ENCODE data around the gene SMARCD2. TPM values are rescaled to one million over a fixed set of nuclear protein-coding genes. Genes with fewer than 3 reads are reported as not detected.
"Not testable (repeated sequence)": the region's sequence is repeated elsewhere in the genome, so short reads cannot be mapped to it uniquely, and the experiment has no call there.

SMARCD2 gene
- total RNA-seq, 1 donor from 2014 or later: 116 TPM

DNA sequence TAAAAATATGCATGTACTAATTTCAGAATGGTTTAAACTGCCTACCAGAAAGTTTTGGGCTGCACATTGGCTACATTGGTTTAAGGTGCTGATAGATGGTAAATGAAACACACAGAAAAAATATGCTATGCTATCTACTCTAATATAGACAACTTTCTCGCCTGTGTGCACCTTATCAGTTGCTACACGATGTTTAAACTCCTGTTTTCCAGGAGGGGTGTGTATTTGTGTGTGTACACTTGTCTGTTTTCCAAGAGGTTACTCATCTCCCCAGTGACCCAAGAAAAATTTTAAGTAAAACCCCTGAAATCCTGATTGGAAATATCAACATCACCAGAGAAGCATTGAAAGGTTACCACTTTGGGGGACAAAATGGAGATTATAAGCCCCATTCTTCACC lies 36.9 kb downstream of the SMARCD2 start:
- H3K27me3 Mint-ChIP-seq (ENCODE audit: insufficient read depth): no peaks in the 10 kb centered on the region
- intact Hi-C loops (cut with micrococcal nuclease): no loop called here
- no peak for DNase-seq (ENCODE audit: low spot score)
- H3K9me3 Mint-ChIP-seq: no peaks in the 10 kb centered on the region
- H3K4me1 Mint-ChIP-seq (ENCODE audit: low read depth): no peaks in the 10 kb centered on the region
- H3K4me3 Mint-ChIP-seq: no peak overlapping the region
- no peak overlapping the region for H3K27ac Mint-ChIP-seq
- peaks cover 55% of the 10 kb centered on the region for H3K36me3 Mint-ChIP-seq (ENCODE audit: low read depth)

DNA sequence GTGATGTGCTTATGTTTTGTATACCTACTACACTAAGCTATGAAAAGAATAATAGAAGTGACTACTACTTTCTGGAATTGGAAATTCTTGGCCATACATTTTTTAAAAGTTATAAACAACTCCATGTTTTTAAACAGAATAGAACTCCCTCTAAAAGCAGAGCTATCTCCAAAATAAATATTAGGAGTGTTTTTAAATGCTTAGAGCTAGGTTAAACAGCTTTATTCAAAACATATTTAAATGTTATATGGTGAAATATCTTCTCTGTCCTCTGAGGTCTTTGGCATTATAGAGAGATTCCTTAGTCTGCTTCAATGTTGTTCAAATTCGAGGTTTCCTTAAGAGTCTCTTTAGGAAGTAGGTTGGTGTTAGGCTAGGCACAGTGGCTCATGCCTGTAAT lies 38.2 kb downstream of the SMARCD2 start:
- H3K4me3 Mint-ChIP-seq: no peak overlapping the region
- no peaks in the 10 kb centered on the region for H3K9me3 Mint-ChIP-seq
- DNase-seq (ENCODE audit: low spot score): no peak
- peaks cover 55% of the 10 kb centered on the region for H3K36me3 Mint-ChIP-seq (ENCODE audit: low read depth)
- H3K27me3 Mint-ChIP-seq (ENCODE audit: insufficient read depth): no peaks in the 10 kb centered on the region
- intact Hi-C loops (cut with micrococcal nuclease): no loop called here
- peak overlapping the region; percentile 81 for H3K27ac Mint-ChIP-seq
- no peaks in the 10 kb centered on the region for H3K4me1 Mint-ChIP-seq (ENCODE audit: low read depth)

DNA sequence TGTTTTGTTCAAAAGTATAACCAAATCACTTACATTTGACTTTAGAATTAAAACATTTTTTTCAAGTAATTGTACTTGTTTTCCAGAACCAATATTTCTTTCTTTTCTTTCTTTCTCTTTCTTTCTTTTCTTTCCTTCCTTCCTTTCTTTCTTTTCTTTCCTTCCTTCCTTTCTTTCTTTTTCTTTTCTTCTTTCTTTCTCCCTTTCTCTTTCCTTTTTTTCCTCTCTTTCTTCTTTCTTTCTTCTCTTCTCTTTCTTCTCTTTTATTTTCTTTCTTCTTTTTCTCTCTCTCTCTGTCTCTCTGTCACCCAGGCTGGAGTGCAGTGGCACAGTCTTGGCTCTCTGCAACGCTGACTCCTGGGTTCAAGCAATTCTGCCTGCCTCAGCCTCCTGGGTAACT lies 41.7 kb downstream of the SMARCD2 start:
- peaks cover 42% of the 10 kb centered on the region for H3K36me3 Mint-ChIP-seq (ENCODE audit: low read depth)

DNA sequence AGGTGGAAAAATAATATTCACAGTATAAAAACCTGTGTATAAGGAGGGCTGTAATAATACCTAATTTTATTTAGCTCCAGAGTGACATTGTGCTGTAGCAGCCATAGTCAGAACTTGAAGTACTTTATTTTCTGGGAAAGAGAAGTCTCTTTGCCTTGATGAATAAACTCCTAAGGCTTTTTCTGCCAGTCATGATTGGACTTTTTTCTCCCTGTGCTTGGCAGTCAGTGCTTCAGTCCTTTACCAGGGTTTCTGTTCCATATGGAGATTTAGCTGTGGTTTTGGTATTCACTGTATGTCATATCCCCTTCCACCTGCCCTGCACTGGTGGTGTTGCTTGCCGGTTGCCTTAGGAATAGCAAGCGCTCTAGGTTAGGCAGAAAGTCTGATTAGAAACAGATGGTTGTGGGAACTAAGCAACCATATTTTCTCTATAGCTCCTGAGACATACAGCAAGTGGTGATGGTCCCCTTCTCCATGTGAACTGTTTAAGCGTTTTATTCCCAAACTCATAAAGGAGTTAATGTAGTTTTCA lies 43.8 kb downstream of the SMARCD2 start:
- Mint-ChIP-seq H3K36me3 (ENCODE audit: low read depth) (peaks cover 42% of the 10 kb centered on the region), H3K9me3 (no peaks in the 10 kb centered on the region), H3K27me3 (ENCODE audit: insufficient read depth) (no peaks in the 10 kb centered on the region), H3K27ac (no peak overlapping the region), H3K4me3 (no peak overlapping the region), H3K4me1 (ENCODE audit: low read depth) (peaks cover 6% of the 10 kb centered on the region)
- no peak for DNase-seq (ENCODE audit: low spot score)
- intact Hi-C loops (cut with micrococcal nuclease): no loop called here

More for the DNA sequence above, 41.7 kb downstream of the SMARCD2 start:
- intact Hi-C loops (cut with micrococcal nuclease): no loop called here
- H3K9me3 Mint-ChIP-seq: no peaks in the 10 kb centered on the region
- DNase-seq (ENCODE audit: low spot score): no peak
- H3K27ac Mint-ChIP-seq: peak overlapping the region; percentile 53
- H3K27me3 Mint-ChIP-seq (ENCODE audit: insufficient read depth): no peaks in the 10 kb centered on the region
- H3K4me3 Mint-ChIP-seq: no peak overlapping the region
- H3K4me1 Mint-ChIP-seq (ENCODE audit: low read depth): peaks cover 3% of the 10 kb centered on the region

DNA sequence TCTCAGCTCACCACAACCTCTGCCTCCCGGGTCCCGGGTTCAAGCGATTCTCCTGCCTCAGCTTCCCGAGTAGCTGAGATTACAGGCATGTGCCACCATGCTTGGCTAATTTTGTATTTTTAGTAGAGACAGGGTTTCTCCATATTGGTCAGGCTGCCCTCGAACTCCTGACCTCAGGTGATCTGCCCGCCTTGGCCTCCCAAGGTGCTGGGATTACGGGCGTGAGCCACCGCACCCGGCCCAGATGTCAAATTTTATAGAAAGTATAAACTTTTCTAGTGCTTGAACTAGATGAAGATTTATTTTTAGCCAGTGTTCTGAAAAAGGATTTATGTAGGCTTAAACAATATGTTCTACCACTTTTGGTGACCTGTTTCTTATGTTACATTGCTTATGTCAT lies 46.1 kb downstream of the SMARCD2 start:
- DNase-seq (ENCODE audit: low spot score); H3K9me3 Mint-ChIP-seq; H3K27ac Mint-ChIP-seq; H3K4me3 Mint-ChIP-seq; intact Hi-C loops (cut with micrococcal nuclease); H3K27me3 Mint-ChIP-seq (ENCODE audit: insufficient read depth): not testable (repeated sequence)
- Mint-ChIP-seq H3K36me3 (ENCODE audit: low read depth) (peaks cover 39% of the 10 kb centered on the region), H3K4me1 (ENCODE audit: low read depth) (peaks cover 12% of the 10 kb centered on the region)

DNA sequence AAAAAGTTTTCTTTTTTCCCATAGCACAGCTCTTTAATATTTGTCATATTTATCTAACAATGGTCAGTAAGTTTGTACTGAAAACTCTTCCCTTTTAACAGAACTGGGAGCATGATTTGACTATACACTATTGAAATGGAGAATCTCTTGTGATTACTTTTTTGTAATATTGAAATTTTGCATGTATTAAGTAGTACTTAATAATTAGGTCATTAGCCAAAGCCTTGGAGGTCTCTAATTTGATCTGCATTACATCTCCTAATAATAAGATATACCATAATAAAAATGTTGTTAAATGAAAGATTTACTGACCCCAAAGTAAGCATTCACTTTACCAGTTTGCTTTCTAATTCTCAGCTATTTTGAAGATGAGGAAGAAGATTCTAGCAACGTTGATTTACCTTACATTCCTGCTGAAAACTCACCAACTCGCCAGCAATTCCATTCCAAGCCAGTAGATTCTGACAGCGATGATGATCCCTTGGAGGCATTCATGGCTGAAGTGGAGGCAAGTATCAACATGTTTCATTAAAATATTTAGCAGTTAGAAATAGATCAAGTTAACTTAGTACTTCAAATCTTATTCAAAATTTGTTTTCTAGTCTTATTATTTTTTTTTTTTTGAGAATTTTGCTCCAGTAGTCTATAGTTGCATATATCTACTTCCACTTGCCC lies 50.3 kb downstream of the SMARCD2 start:
- peaks cover 24% of the 10 kb centered on the region for H3K36me3 Mint-ChIP-seq (ENCODE audit: low read depth)
- H3K4me3 Mint-ChIP-seq: no peak overlapping the region
- no peak for DNase-seq (ENCODE audit: low spot score)
- no peak overlapping the region for H3K27ac Mint-ChIP-seq
- intact Hi-C loops (cut with micrococcal nuclease): no loop called here
- H3K27me3 Mint-ChIP-seq (ENCODE audit: insufficient read depth): no peaks in the 10 kb centered on the region
- no peaks in the 10 kb centered on the region for H3K9me3 Mint-ChIP-seq
- H3K4me1 Mint-ChIP-seq (ENCODE audit: low read depth): peaks cover 12% of the 10 kb centered on the region

DNA sequence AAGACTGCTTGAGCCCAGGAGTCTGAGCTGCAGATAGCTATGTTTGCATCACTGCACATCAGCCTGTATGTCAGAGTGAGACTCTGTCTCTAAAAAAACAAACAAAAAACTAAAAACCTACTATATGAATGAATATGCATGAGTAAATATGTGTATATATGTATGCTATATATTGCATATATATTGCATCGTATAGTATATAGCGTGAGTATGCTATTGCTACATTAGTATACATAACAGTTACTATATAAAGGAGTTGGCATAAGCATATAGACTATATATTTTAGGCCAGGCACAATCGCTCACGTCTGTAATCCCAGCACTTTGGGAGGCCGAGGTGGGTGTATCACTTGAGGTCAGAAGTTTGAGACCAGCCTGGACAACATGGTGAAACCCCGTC lies 52.4 kb downstream of the SMARCD2 start:
- Mint-ChIP-seq H3K9me3 (no peaks in the 10 kb centered on the region), H3K27ac (no peak overlapping the region), H3K4me3 (no peak overlapping the region), H3K36me3 (ENCODE audit: low read depth) (peaks cover 23% of the 10 kb centered on the region), H3K27me3 (ENCODE audit: insufficient read depth) (no peaks in the 10 kb centered on the region), H3K4me1 (ENCODE audit: low read depth) (peaks cover 12% of the 10 kb centered on the region)
- intact Hi-C loops (cut with micrococcal nuclease): no loop called here
- DNase-seq (ENCODE audit: low spot score): no peak

DNA sequence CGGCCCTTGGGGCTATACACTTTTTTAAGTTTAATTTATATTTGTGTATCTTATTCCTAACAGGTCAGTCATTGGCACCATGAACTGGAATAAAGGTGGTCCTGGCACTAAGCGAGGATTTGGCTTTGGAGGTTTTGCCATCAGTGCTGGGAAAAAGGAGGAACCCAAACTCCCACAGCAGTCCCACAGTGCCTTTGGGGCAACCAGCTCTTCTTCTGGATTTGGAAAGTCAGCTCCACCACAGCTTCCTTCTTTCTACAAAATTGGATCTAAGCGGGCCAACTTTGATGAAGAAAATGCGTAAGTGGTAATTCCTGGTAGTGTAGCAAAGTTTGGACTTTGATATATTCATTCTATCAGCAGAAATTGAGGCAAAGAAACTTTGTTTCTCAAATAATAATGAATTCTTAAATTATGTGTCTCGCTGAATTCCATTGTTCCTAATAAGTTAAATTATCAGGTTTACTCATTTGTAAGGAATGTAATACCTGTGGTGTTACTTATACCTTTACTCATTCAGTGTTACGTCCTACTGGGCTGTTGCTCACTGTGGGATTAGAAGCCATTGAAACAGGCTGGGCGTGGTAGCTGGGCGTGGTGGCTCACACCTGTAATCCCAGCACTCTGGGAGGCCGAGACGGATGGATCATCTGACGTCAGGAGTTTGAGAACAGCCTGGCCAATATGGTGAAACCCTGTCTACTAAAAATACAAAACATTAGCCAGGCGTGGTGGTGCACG lies 55.3 kb downstream of the SMARCD2 start:
- DNase-seq (ENCODE audit: low spot score): no peak
- Mint-ChIP-seq H3K36me3 (ENCODE audit: low read depth) (peaks cover 24% of the 10 kb centered on the region), H3K27ac (no peak overlapping the region), H3K9me3 (no peaks in the 10 kb centered on the region), H3K4me1 (ENCODE audit: low read depth) (peaks cover 26% of the 10 kb centered on the region), H3K27me3 (ENCODE audit: insufficient read depth) (no peaks in the 10 kb centered on the region), H3K4me3 (no peak overlapping the region)
- intact Hi-C loops (cut with micrococcal nuclease): no loop called here

DNA sequence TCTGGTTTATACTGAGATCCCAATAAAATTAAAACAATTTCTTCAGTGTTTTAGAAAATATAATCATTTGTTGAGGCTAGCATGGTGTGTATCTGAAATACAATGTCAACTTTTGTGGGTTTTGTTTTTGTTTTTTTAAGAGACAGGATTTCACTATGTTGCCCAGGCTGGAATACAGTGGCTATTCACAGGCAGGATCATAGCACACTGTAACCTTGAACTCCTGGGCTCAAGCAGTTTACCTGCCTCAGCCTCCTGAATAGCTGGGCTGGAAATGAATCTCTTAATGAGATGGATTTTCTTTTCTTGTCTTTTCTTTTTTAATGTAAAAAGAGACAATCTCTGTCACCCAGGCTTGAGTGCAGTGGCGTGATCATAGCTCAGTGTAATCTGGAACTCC lies 56.4 kb downstream of the SMARCD2 start:
- no peaks in the 10 kb centered on the region for H3K9me3 Mint-ChIP-seq
- H3K36me3 Mint-ChIP-seq (ENCODE audit: low read depth): peaks cover 27% of the 10 kb centered on the region
- H3K4me1 Mint-ChIP-seq (ENCODE audit: low read depth): peaks cover 30% of the 10 kb centered on the region
- H3K4me3 Mint-ChIP-seq: no peak overlapping the region
- DNase-seq (ENCODE audit: low spot score): no peak
- intact Hi-C loops (cut with micrococcal nuclease): no loop called here
- no peaks in the 10 kb centered on the region for H3K27me3 Mint-ChIP-seq (ENCODE audit: insufficient read depth)
- no peak overlapping the region for H3K27ac Mint-ChIP-seq

DNA sequence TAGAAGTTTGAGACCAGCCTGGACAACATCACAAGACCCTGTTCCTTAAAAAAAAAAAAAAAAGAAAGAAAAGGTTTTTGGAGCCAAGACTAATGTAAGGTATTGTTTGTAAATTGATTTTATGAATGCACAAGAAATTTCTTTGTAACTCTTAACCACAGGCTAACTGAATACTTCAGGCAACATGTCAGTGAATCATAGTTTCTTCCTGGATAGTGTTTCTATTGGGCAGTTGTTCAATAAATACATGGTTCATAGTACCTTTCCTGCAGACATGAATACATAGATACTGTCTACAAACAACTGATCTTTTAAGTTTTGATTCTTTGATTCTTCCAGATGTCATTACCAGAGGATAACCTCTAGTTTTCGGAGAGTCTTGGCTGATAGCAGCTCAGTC lies 56.9 kb downstream of the SMARCD2 start:
- DNase-seq (ENCODE audit: low spot score): no peak
- H3K9me3 Mint-ChIP-seq: no peaks in the 10 kb centered on the region
- H3K4me3 Mint-ChIP-seq: no peak overlapping the region
- H3K4me1 Mint-ChIP-seq (ENCODE audit: low read depth): peaks cover 36% of the 10 kb centered on the region
- intact Hi-C loops (cut with micrococcal nuclease): no loop called here
- H3K27me3 Mint-ChIP-seq (ENCODE audit: insufficient read depth): no peaks in the 10 kb centered on the region
- H3K27ac Mint-ChIP-seq: no peak overlapping the region
- peaks cover 32% of the 10 kb centered on the region for H3K36me3 Mint-ChIP-seq (ENCODE audit: low read depth)

DNA sequence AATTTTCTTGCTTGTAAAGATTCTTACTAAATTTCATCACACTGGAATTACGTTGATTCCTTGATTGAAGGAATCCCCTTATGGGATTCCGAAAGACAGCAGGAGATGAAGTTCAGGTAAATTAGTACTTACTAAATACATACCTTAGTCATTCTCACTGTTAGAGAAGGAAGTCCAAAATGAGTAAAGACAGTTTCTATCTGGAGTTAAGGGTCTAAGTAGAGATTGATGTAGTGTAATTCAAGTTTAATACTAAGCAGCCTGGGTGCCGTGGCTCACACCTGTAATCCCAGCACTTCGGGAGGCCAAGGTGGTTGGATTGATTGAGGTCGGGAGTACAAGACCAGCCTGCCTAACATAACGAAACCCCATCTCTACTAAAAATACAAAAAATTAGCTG lies 59.0 kb downstream of the SMARCD2 start:
- Mint-ChIP-seq H3K27me3 (ENCODE audit: insufficient read depth) (no peaks in the 10 kb centered on the region), H3K4me1 (ENCODE audit: low read depth) (peaks cover 45% of the 10 kb centered on the region), H3K27ac (peak overlapping the region; percentile 44), H3K9me3 (no peaks in the 10 kb centered on the region), H3K4me3 (no peak overlapping the region), H3K36me3 (ENCODE audit: low read depth) (peaks cover 36% of the 10 kb centered on the region)
- intact Hi-C loops (cut with micrococcal nuclease): no loop called here
- DNase-seq (ENCODE audit: low spot score): no peak

All from activated T-helper 1 cell treated with anti-CD3 and anti-CD28 coated beads, Interleukin-12 subunit alpha, Interleukin-12 subunit beta, Interleukin-2, Interleukin-4 antibody, amounts not matched to agents 30 ng/mL and 10 ng/mL and 1 ng/mL, durations not matched to agents 14 hours and 24 hours and 36 hours (primary cell).